Glutamatergic neuron (in vitro differentiated cells): ENCODE data around the gene AGBL5. TPM values are rescaled to one million over a fixed set of nuclear protein-coding genes. Genes with fewer than 3 reads are reported as not detected.

Experiments used
- DNase-seq: peaks from one replicate; pipeline ENCODE4 v3.0.0; 2022
- H3K27ac Mint-ChIP-seq: one replicate; pipeline ENCODE4 v1.8.0; 2020; ENCODE audit warnings: mild to moderate bottlenecking, mixed read lengths, inconsistent platforms; ENCODE audit not compliant: unreplicated experiment
- H3K27me3 Mint-ChIP-seq: one replicate; pipeline ENCODE4 v1.8.0; 2020; ENCODE audit warnings: mild to moderate bottlenecking, moderate library complexity, mixed read lengths, inconsistent platforms; ENCODE audit not compliant: unreplicated experiment
- H3K36me3 Mint-ChIP-seq: one replicate; pipeline ENCODE4 v1.8.0; 2020; ENCODE audit warnings: mild to moderate bottlenecking, mixed read lengths, inconsistent platforms; ENCODE audit not compliant: unreplicated experiment
- H3K4me1 Mint-ChIP-seq: one replicate; pipeline ENCODE4 v1.8.0; 2020; ENCODE audit warnings: mild to moderate bottlenecking, low read depth, mixed read lengths, inconsistent platforms; ENCODE audit not compliant: unreplicated experiment
- H3K4me3 Mint-ChIP-seq: one replicate; pipeline ENCODE4 v1.8.0; 2020; ENCODE audit warnings: mild to moderate bottlenecking, mixed read lengths, inconsistent platforms; ENCODE audit not compliant: unreplicated experiment
- H3K9me3 Mint-ChIP-seq: one replicate; pipeline ENCODE4 v1.8.0; 2020; ENCODE audit warnings: mild to moderate bottlenecking, moderate library complexity, mixed read lengths, inconsistent platforms; ENCODE audit not compliant: unreplicated experiment
- CTCF ChIP-seq: fragments of 200-600 bp; sonication (generic); IDR thresholded peaks from one replicate; pipeline ENCODE4 v1.5.0; 2021; ENCODE audit not compliant: partially characterized antibody, unreplicated experiment
- long read RNA-seq: library from polyadenylated mRNA; unstranded; transcript quantifications from one replicate; pipeline ENCODE4 v2.0.0, GENCODE V29; 2020; ENCODE audit not compliant: unreplicated experiment
- total RNA-seq: library from RNA; stranded (reverse); fragmentation: NEBNext Ultra II Directional; extraction: Animal tissue kit (Norgen Biotek cat#: 25700); gene quantifications from one replicate; pipeline ENCODE4 v1.2.1, GENCODE V29; 2021; ENCODE audit not compliant: unreplicated experiment

Gene AGBL5
- total RNA-seq = 17.3 TPM
- long read RNA-seq, partial matches to known transcripts = 1 of 29 reads
- long read RNA-seq, other reads (novel, unspliced or antisense) = 24 of 29 reads

GRCh38 chr2:27050996-27051901 lies at the start of gene AGBL5:
AGBL5 (plus strand) TSS chr2:27051668; CDS start chr2:27052959, 1,291 bp downstream.
- DNase-seq = peak; percentile 92
- Mint-ChIP-seq H3K9me3 (peaks cover 23% of the 10 kb centered on the region), H3K4me1 (peaks cover 7% of the 10 kb centered on the region), H3K27me3 (peaks cover 25% of the 10 kb centered on the region), H3K27ac (peak within 1 kb of the TSS; percentile 97), H3K36me3 (peaks cover 9% of the 10 kb centered on the region), H3K4me3 (peak within 1 kb of the TSS; percentile 96)
- TF ChIP-seq CTCF = no peak

GRCh38 chr2:27001950-27002349 lies 49.5 kb upstream of the AGBL5 start:
- DNase-seq = no peak
- Mint-ChIP-seq H3K27me3 (no peaks in the 10 kb centered on the region), H3K4me3 (no peak overlapping the region), H3K9me3 (no peaks in the 10 kb centered on the region), H3K4me1 (no peaks in the 10 kb centered on the region), H3K27ac (no peak overlapping the region), H3K36me3 (no peaks in the 10 kb centered on the region)
- no peak for TF ChIP-seq CTCF

- no peak for DNase-seq
These were observed 48.5 kb upstream of the AGBL5 start for GRCh38 chr2:27003007-27003406.

GRCh38 chr2:27003857-27004256 lies 47.6 kb upstream of the AGBL5 start:
- no peaks in the 10 kb centered on the region for H3K4me1 Mint-ChIP-seq
- DNase-seq = no peak
- no peaks in the 10 kb centered on the region for H3K36me3 Mint-ChIP-seq
- H3K27me3 Mint-ChIP-seq = no peaks in the 10 kb centered on the region
- no peak for TF ChIP-seq CTCF
- H3K4me3 Mint-ChIP-seq = no peak overlapping the region
- no peaks in the 10 kb centered on the region for H3K9me3 Mint-ChIP-seq
- no peak overlapping the region for H3K27ac Mint-ChIP-seq

More at GRCh38 chr2:27003007-27003406, 48.5 kb upstream of the AGBL5 start:
- H3K27ac Mint-ChIP-seq = no peak overlapping the region
- H3K4me3 Mint-ChIP-seq = no peak overlapping the region
- H3K9me3 Mint-ChIP-seq = no peaks in the 10 kb centered on the region
- TF ChIP-seq CTCF = no peak
- no peaks in the 10 kb centered on the region for H3K36me3 Mint-ChIP-seq
- no peaks in the 10 kb centered on the region for H3K4me1 Mint-ChIP-seq
- no peaks in the 10 kb centered on the region for H3K27me3 Mint-ChIP-seq
